ENCODE measurements around the gene JARID2. TPM values are rescaled to one million over a fixed set of nuclear protein-coding genes. Genes with fewer than 3 reads are reported as not detected.

The JARID2 gene
- polyA plus RNA-seq, 1 donor from 2014 or later, result 25.5 TPM

DNA sequence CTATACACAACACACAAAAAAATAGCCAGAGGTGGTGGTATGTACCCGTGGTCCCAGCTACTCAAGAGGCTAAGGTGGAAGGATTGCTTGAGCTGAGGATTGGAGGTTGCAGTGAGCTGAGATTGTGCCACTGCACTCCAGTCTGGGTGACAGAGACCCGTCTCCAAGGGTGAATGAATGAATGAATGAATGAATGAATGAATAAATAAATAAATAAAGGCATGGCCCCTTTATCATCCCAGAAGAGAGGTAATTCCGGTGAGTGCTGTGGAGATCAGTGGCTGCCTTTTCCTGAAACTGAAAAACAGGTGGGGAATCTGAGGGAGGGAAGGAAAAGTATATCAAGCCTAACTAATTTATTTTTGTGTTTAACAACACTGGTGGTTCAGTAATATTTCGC lies 90.0 kb downstream of the JARID2 start:
- Histone ChIP-seq H4K20me1 (ENCODE audit: insufficient read depth) (no peaks in the 10 kb centered on the region), H3K36me3 (ENCODE audit: insufficient read depth, low read length) (no peaks in the 10 kb centered on the region), H3K9ac (ENCODE audit: low read length) (no peak overlapping the region), H3K4me3 (ENCODE audit: low read length) (no peak overlapping the region), H3F3A (ENCODE audit: insufficient read depth, low read length, poor library complexity, severe bottlenecking) (no peaks in the 10 kb centered on the region), H3K27ac (ENCODE audit: low read length) (no peak overlapping the region), H2AFZ (ENCODE audit: low read depth, low read length) (no peak overlapping the region), H3K27me3 (ENCODE audit: insufficient read depth, low read depth, low read length) (no peaks in the 10 kb centered on the region), H3K4me2 (ENCODE audit: low read length) (no peak overlapping the region), H3K79me2 (replicated peaks; ENCODE audit: insufficient read depth, low read length) (peaks cover 62% of the 10 kb centered on the region), H3K9me3 (ENCODE audit: low read length) (no peaks in the 10 kb centered on the region), H3K9me2 (ENCODE audit: insufficient read depth, low read length) (no peaks in the 10 kb centered on the region)
- TF ChIP-seq MXI1 (conservative IDR thresholded peaks at IDR 0.05; ENCODE audit: poor library complexity, severe bottlenecking), result no peak
- no peak for TF ChIP-seq SMC3 (conservative IDR thresholded peaks at IDR 0.05; ENCODE audit: poor library complexity)
- TF ChIP-seq POLR2AphosphoS5 (IDR thresholded peaks at IDR 0.05), result no peak
- TF ChIP-seq, protein P1, sequence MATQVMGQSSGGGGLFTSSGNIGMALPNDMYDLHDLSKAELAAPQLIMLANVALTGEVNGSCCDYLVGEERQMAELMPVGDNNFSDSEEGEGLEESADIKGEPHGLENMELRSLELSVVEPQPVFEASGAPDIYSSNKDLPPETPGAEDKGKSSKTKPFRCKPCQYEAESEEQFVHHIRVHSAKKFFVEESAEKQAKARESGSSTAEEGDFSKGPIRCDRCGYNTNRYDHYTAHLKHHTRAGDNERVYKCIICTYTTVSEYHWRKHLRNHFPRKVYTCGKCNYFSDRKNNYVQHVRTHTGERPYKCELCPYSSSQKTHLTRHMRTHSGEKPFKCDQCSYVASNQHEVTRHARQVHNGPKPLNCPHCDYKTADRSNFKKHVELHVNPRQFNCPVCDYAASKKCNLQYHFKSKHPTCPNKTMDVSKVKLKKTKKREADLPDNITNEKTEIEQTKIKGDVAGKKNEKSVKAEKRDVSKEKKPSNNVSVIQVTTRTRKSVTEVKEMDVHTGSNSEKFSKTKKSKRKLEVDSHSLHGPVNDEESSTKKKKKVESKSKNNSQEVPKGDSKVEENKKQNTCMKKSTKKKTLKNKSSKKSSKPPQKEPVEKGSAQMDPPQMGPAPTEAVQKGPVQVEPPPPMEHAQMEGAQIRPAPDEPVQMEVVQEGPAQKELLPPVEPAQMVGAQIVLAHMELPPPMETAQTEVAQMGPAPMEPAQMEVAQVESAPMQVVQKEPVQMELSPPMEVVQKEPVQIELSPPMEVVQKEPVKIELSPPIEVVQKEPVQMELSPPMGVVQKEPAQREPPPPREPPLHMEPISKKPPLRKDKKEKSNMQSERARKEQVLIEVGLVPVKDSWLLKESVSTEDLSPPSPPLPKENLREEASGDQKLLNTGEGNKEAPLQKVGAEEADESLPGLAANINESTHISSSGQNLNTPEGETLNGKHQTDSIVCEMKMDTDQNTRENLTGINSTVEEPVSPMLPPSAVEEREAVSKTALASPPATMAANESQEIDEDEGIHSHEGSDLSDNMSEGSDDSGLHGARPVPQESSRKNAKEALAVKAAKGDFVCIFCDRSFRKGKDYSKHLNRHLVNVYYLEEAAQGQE (IDR thresholded peaks at IDR 0.05; ENCODE audit: borderline replicate concordance), result no peak
- no peak for TF ChIP-seq EZH2 (IDR thresholded peaks at IDR 0.05; ENCODE audit: borderline replicate concordance, insufficient read depth, low read length, poor library complexity, severe bottlenecking)
- no peak for TF ChIP-seq TAF1 (IDR thresholded peaks at IDR 0.05; ENCODE audit: low read depth)
- no peak for TF ChIP-seq EP300 (conservative IDR thresholded peaks at IDR 0.05; ENCODE audit: poor library complexity, severe bottlenecking)

DNA sequence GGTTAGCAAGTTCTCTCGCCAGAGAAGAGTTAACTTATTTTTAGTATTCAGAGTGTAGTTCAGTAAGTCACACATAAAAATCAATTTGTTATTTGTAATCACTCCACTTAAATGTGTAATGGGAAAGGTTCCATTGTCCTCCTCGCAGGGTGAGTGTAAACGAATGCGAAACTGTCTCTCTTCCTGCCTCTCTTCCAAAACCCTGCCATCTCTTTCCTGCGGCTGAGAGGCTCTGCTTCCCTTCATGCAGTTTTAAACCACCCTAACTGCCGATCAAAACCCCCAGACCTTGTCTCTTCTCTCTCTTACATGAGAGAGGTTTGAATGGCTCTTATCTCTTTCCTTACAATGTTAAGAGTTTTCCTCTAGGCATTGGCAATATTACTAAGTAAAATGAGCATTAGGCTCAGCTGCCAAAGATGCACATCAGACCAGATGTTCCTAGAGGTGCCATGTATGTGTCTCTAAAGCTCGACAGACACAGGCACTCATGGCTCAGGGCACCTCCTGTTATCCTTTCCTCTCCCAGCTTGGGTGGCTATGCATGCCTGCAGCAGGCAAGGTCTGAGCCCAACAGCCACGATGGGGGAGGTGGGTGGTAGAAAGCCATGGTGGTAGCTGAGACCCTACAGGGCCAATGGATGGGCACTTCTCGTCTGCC lies 91.2 kb downstream of the JARID2 start:
- Histone ChIP-seq H3K4me2 (ENCODE audit: low read length) (no peak overlapping the region), H3K9me3 (ENCODE audit: low read length) (no peaks in the 10 kb centered on the region), H3K36me3 (ENCODE audit: insufficient read depth, low read length) (no peaks in the 10 kb centered on the region), H3K4me3 (ENCODE audit: low read length) (no peak overlapping the region), H3K79me2 (replicated peaks; ENCODE audit: insufficient read depth, low read length) (peaks cover 65% of the 10 kb centered on the region), H3K9ac (ENCODE audit: low read length) (no peak overlapping the region), H3K27ac (ENCODE audit: low read length) (no peak overlapping the region), H3K9me2 (ENCODE audit: insufficient read depth, low read length) (no peaks in the 10 kb centered on the region), H3F3A (ENCODE audit: insufficient read depth, low read length, poor library complexity, severe bottlenecking) (no peaks in the 10 kb centered on the region), H2AFZ (ENCODE audit: low read depth, low read length) (no peak overlapping the region), H3K27me3 (ENCODE audit: insufficient read depth, low read depth, low read length) (no peaks in the 10 kb centered on the region), H4K20me1 (ENCODE audit: insufficient read depth) (no peaks in the 10 kb centered on the region)
- no peak for TF ChIP-seq POLR2AphosphoS5 (IDR thresholded peaks at IDR 0.05)
- no peak for TF ChIP-seq MXI1 (conservative IDR thresholded peaks at IDR 0.05; ENCODE audit: poor library complexity, severe bottlenecking)
- no peak for TF ChIP-seq EZH2 (IDR thresholded peaks at IDR 0.05; ENCODE audit: borderline replicate concordance, insufficient read depth, low read length, poor library complexity, severe bottlenecking)
- no peak for TF ChIP-seq EP300 (conservative IDR thresholded peaks at IDR 0.05; ENCODE audit: poor library complexity, severe bottlenecking)
- TF ChIP-seq, protein P2, sequence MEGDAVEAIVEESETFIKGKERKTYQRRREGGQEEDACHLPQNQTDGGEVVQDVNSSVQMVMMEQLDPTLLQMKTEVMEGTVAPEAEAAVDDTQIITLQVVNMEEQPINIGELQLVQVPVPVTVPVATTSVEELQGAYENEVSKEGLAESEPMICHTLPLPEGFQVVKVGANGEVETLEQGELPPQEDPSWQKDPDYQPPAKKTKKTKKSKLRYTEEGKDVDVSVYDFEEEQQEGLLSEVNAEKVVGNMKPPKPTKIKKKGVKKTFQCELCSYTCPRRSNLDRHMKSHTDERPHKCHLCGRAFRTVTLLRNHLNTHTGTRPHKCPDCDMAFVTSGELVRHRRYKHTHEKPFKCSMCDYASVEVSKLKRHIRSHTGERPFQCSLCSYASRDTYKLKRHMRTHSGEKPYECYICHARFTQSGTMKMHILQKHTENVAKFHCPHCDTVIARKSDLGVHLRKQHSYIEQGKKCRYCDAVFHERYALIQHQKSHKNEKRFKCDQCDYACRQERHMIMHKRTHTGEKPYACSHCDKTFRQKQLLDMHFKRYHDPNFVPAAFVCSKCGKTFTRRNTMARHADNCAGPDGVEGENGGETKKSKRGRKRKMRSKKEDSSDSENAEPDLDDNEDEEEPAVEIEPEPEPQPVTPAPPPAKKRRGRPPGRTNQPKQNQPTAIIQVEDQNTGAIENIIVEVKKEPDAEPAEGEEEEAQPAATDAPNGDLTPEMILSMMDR (IDR thresholded peaks at IDR 0.05; ENCODE audit: poor library complexity, severe bottlenecking), result no peak
- TF ChIP-seq SMC3 (conservative IDR thresholded peaks at IDR 0.05; ENCODE audit: poor library complexity), result no peak
- TF ChIP-seq RAD21 (conservative IDR thresholded peaks at IDR 0.05), result no peak
- TF ChIP-seq, protein P1 (IDR thresholded peaks at IDR 0.05; ENCODE audit: borderline replicate concordance), result no peak
- TF ChIP-seq TAF1 (IDR thresholded peaks at IDR 0.05; ENCODE audit: low read depth), result no peak
